Globus pallidus (tissue), 1 donor: Measurements from ENCODE around the gene MLLT3.

ENCODE experiments used
- DNase-seq: peaks from one replicate; pipeline ENCODE4 v3.0.0-alpha.2; 2015; ENCODE audit warnings: low spot score

MLLT3 gene

DNA sequence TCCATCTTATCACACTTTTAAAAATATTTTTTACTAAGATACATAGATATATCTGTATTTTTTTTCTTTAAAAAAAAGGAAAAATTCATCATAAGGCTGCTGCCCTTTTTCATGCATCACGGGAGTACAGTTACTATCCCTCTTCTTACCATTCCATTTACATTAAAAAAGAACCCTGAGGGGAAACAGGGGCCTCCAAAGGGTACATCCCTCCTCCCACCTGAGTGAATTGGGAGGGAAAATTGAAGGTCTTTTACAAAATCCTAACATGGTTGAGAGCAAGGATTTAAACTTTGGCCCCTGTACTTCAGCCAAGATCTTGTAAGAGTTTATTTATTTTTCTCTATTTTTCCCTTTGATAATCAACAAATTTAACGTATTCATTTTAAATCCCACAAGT, 319.2 kb downstream of the MLLT3 start:
- no peak for DNase-seq

DNA sequence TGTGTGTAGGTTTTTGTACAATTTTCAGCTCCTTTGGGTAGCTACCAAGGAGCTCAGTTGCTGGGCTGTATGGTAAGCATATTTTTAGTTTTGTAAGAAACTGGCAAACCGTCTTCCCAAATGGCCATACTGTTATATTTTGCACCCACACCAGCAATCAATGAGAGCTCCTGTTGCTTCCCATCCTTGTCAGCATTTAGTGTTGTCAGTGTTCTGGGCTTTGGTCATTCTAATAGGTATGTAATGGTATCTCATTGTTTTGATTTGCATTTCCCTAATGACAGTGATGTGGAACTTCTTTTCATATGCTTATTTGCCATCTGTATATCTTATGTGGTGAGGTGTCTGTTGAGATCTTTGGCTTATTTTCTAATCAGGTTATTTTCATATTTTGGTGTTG, 320.1 kb downstream of the MLLT3 start:
- no peak for DNase-seq

DNA sequence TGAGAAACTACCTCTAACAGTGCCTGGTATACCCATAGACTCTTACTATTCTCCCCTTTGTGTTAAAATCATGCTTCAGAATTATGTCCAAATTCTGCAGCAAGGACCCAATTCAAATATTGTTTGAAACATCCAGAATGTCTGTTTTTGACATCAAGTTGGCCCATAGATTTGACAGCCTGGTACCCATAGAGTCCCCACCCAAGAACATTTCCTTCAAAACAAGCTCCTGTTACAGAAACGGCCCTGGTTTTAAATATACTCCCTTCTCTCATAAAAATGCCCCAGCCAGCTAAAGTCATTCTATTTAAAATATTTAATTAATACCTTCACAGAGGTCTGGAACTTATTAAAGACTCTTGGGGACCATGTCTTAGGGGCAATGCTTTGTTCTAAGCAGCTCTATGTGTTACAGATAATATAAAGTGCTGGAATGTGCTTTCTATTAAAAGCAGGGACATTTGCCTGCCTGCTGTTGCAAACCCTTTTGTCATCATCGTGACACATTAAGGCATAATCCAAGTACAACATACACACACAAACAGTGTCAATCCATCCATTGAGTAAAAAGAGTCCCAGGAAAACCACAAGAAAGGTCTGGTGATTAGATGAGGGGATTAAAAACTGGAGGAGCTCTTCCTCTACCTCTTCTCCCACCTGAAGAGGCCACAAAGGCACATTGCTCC, 321.7 kb downstream of the MLLT3 start:
- no peak for DNase-seq

DNA sequence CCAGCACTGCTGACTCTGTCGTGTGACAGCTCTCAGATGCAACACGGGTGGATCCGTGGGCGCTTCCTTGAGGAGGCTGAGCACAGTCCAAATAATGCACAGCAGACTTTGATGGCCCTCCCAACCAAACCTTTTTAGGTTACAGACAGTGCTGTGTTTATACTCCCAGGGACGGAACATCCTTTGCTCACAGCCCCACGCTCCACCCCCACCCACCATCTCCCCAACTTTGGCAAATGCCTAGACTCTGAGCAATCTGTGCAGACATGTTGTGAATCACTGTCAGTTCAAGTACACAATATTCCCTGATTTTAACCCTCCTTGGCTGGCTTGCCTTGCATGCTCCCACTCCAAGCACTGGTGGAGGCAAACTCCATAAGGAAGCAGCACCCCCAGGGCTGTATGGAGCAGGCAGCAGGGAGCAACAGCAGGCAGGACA, 324.6 kb downstream of the MLLT3 start:
- no peak for DNase-seq

DNA sequence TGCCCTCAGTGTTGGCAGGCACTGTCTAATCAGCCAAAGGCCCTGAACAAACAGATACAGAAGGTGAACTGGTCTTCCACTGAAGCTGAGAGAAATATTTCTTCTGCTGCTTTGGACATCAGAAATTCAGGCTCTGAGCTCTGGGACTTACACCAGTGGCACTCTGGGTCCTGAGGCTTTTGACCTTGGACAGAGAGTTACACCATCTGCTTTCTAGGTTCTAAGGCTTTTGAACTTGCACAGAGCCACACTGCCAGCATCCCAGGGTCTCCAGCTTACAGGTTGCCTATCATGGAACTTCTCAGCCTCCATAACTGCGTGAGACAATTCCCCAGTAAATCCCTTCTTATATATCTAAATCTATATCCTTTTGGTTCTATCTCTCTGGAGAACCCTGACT, 326.7 kb downstream of the MLLT3 start:
- DNase-seq, result no peak

DNA sequence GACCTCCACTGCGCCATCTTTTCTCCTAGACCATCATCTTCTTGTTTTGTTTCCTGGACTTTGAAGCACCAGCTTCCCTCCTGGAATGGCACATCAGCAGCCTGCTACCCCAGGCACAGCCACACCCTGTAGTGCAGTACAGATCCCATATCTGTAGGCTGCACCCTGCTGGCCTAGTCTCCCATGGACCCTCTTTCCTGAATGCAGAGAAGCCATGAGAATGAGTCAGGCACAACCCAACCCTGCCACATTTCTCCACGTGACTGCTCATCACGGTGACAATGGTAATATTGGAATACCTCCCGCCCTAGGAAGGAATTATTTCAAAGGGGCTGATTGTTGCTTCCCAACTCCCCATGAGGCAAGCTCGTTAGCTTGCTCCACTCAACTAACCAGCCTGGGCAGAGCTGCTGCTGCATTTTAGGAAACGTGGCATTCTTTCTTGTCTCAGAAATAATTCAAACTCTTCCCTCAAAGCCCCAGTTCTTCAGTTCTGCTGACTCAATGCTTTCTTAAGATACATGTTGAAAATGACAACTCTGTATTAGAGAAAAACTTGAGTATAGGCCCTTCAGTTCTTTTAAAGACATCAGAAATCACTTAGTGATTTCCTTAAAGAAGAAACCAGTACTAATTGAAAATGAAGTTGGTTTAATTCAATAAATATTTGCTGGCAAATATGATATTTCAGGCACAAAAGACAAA, 328.1 kb downstream of the MLLT3 start:
- no peak for DNase-seq

DNA sequence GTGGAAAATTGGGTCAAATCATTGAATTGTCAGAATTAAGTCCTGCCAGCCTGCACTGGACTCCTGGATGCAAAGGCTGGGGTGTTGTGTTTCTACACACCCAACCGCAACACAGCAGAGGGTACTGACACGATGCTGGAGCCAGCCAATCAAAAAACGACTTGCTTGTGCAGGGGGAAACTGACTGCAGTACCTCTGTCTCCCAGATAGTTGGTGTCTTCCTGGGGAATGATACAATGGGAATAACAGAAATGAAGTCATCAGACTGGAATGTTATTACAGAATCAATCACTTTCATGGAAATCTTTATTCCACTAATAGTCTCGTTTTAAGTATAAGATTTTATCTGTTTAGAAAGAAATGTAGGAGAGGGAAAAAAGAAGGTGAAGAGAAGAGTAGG, 330.3 kb downstream of the MLLT3 start:
- DNase-seq, result no peak
